Esophagus muscularis mucosa (tissue), 4 donors: ENCODE results near the gene MAP3K10. TPM values are rescaled to one million over a fixed set of nuclear protein-coding genes. Genes with fewer than 3 reads are reported as not detected.

Source experiments
- DNase-seq: peaks from one replicate; pipeline ENCODE4 v3.0.0-alpha.2; 2017; ENCODE audit errors: extremely low spot score
- H3K27ac ChIP-seq, 4 donors: fragments of 200-600 bp; sonication (generic); replicated peaks in 1 of 4; 1 replicate in 3 of 4; 2 replicates in 1 of 4; pipeline ENCODE4 v1.5.1; 2016 to 2019; ENCODE audit warnings: mild to moderate bottlenecking in 1 of 4
- H3K27me3 ChIP-seq, 4 donors: fragments of 200-600 bp; sonication (generic); one replicate each; pipeline versions ENCODE4 v1.5.1 to v1.6.0; 2016 to 2019
- H3K36me3 ChIP-seq, 4 donors: fragments of 200-600 bp; sonication (generic); one replicate each; pipeline ENCODE4 v1.5.1; 2016 to 2019
- H3K4me1 ChIP-seq, 4 donors: fragments of 200-600 bp; sonication (generic); one replicate each; pipeline ENCODE4 v1.5.1; 2016 to 2019
- H3K4me3 ChIP-seq, 4 donors: fragments of 200-600 bp; sonication (generic); 1 replicate in 2 of 4; 2 replicates in 2 of 4; pipeline ENCODE4 v1.5.1; 2016 to 2019; ENCODE audit warnings: mild to moderate bottlenecking in 4 of 4, moderate library complexity in 1 of 4
- H3K9me3 ChIP-seq, 4 donors: fragments of 200-600 bp; sonication (generic); 1 replicate in 3 of 4; 2 replicates in 1 of 4; pipeline ENCODE4 v1.5.1; 2016 to 2019
- EP300 ChIP-seq: sonication (generic); formaldehyde crosslinking; IDR thresholded peaks from one replicate; pipeline ENCODE4 v1.6.1; 2017; ENCODE audit warnings: antibody characterized with exemption
- POLR2A ChIP-seq: fragments of 450-650 bp; IDR thresholded peaks from one replicate; pipeline ENCODE4 v1.6.1; 2017; ENCODE audit warnings: antibody characterized with exemption, moderate library complexity, mild to moderate bottlenecking, low read depth
- POLR2AphosphoS5 ChIP-seq, 2 donors: sonication (generic); formaldehyde crosslinking; IDR thresholded peaks; one replicate each; pipeline ENCODE4 v1.6.1; 2017; ENCODE audit warnings: antibody characterized with exemption in 2 of 2
- WGBS: methylation state at CpG from one replicate; pipeline ENCODE4 v1.1.5; 2018; 5-methylcytosine and 5-hydroxymethylcytosine counted together
- intact Hi-C: fragments of 100-400 bp; cut with DNase I; formaldehyde crosslinking; loops from one replicate; pipeline ENCODE4 v1.15.1; 2023
- total RNA-seq, 4 donors: library from RNA; depleted of rRNA; stranded (reverse); fragments of >200 nt; gene quantifications; one replicate each; pipeline versions ENCODE4 v1.1.0 to v1.2.1, GENCODE V29; 2016
- TF ChIP-seq, protein P1 (sequence below), 3 experiments: fragments of 200-600 bp in 2 of 3; fragments of 450-650 bp in 1 of 3; sonication (generic) in 2 of 3; IDR thresholded peaks; one replicate each; pipeline ENCODE4 v1.5.1; 2017 to 2019; ENCODE audit warnings: antibody characterized with exemption in 3 of 3, mild to moderate bottlenecking in 2 of 3, moderate library complexity in 1 of 3

Gene MAP3K10
- total RNA-seq, 4 donors from 2014 or later: 10.1 to 25.9 (median 20.8) TPM

DNA sequence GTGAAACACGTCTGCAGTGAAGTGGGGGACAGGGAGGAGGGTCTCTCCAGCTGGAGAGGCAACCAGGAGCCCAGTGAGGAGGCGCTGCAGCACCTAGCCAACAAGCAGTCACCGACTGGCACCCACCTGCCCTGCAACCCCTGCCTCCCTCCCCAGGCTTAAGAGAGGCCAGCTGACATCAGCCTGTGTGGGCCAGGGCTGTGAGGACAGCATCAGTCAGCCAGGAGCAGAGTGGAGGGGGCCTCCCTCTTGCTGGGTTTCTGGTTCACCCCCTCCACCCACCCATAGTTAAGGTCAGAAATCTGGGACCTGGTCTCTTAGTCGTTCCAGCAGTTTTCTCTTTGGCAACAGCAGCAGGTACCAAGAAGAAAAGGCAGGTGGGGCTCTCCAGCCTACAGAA lies 60.8 kb downstream of the MAP3K10 start:
- Histone ChIP-seq H3K27ac (no peak overlapping the region), H3K36me3 (peaks cover 32 to 84% (median 62%) of the 10 kb centered on the region in 4 donors), H3K9me3 (no peaks in the 10 kb centered on the region), H3K4me3 (no peak overlapping the region), H3K27me3 (no peaks in the 10 kb centered on the region), H3K4me1 (peaks cover 3 to 27% (median 15%) of the 10 kb centered on the region in 4 donors)
- TF ChIP-seq POLR2A (no peak), POLR2AphosphoS5 (IDR thresholded peaks at IDR 0.05) (no peak), EP300 (no peak)
- TF ChIP-seq, protein P1, sequence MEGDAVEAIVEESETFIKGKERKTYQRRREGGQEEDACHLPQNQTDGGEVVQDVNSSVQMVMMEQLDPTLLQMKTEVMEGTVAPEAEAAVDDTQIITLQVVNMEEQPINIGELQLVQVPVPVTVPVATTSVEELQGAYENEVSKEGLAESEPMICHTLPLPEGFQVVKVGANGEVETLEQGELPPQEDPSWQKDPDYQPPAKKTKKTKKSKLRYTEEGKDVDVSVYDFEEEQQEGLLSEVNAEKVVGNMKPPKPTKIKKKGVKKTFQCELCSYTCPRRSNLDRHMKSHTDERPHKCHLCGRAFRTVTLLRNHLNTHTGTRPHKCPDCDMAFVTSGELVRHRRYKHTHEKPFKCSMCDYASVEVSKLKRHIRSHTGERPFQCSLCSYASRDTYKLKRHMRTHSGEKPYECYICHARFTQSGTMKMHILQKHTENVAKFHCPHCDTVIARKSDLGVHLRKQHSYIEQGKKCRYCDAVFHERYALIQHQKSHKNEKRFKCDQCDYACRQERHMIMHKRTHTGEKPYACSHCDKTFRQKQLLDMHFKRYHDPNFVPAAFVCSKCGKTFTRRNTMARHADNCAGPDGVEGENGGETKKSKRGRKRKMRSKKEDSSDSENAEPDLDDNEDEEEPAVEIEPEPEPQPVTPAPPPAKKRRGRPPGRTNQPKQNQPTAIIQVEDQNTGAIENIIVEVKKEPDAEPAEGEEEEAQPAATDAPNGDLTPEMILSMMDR (IDR thresholded peaks at IDR 0.05): no peak
- no peak for DNase-seq
- intact Hi-C loops: no loop called here
- WGBS: 63% methylated on average over 4 of the region's 4 CpGs

DNA sequence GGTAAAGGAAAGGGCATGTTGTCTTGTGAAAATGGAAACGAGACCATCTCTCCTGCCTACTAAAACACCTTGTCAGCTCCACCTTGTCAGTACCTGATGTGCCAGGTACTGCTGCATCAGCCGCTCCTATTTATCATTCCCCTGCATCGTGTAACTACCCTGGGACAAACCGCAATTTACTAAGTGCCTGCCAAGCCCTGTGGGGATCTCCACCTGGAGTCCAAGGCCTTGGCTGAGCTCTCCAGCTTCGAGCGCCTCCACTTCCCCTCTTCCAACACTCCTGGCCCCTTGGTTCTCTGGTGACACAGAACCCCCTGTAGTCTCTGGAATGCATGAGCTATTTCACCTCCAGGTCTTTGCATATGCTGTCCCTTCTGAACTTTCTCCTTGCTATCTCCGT lies 61.2 kb downstream of the MAP3K10 start:
- peaks cover 3 to 28% (median 14%) of the 10 kb centered on the region in 4 donors for H3K4me1 ChIP-seq
- H3K4me3 ChIP-seq: no peak overlapping the region
- H3K9me3 ChIP-seq: no peaks in the 10 kb centered on the region
- intact Hi-C loops: no loop called here
- H3K27me3 ChIP-seq: no peaks in the 10 kb centered on the region
- DNase-seq: no peak
- TF ChIP-seq POLR2A: no peak
- no peak for TF ChIP-seq POLR2AphosphoS5 (IDR thresholded peaks at IDR 0.05)
- TF ChIP-seq, protein P1 (IDR thresholded peaks at IDR 0.05): no peak
- TF ChIP-seq EP300: no peak
- H3K36me3 ChIP-seq: peaks cover 28 to 86% (median 62%) of the 10 kb centered on the region in 4 donors
- H3K27ac ChIP-seq: no peak overlapping the region
- WGBS: 79% methylated on average over 7 of the region's 7 CpGs

DNA sequence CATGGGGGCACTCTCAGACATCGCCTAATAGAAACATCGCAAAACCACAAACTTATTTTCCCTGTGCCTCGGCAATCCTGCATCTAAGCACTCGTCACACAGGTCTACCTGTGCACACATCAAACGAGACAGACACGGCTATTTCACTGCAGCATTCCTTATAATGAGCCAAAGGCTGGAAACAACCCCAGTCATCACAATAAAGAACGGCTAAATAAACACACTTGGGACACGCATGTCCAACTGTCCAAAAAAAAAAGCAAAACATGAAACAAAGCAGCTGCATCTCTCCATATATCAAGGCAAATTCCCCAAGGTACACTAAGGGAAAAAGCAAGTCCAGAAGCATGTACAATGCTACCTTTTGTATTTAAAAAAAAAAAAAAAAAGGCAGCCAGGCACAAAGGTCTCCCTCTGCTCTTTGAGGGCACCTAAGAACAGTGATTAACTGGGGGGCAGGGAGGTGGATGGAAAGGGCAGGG lies 62.4 kb downstream of the MAP3K10 start:
- intact Hi-C loops: no loop called here
- Histone ChIP-seq H3K27me3 (no peaks in the 10 kb centered on the region), H3K4me1 (peaks cover 0 to 26% (median 12%) of the 10 kb centered on the region in 4 donors), H3K4me3 (no peak overlapping the region), H3K36me3 (peaks cover 25 to 77% (median 57%) of the 10 kb centered on the region in 4 donors), H3K27ac (no peak overlapping the region), H3K9me3 (no peaks in the 10 kb centered on the region)
- 70% methylated on average over 8 of the region's 8 CpGs for WGBS
- DNase-seq: no peak
- TF ChIP-seq POLR2A (no peak), EP300 (no peak), POLR2AphosphoS5 (IDR thresholded peaks at IDR 0.05) (no peak)
- TF ChIP-seq, protein P1 (IDR thresholded peaks at IDR 0.05): no peak

DNA sequence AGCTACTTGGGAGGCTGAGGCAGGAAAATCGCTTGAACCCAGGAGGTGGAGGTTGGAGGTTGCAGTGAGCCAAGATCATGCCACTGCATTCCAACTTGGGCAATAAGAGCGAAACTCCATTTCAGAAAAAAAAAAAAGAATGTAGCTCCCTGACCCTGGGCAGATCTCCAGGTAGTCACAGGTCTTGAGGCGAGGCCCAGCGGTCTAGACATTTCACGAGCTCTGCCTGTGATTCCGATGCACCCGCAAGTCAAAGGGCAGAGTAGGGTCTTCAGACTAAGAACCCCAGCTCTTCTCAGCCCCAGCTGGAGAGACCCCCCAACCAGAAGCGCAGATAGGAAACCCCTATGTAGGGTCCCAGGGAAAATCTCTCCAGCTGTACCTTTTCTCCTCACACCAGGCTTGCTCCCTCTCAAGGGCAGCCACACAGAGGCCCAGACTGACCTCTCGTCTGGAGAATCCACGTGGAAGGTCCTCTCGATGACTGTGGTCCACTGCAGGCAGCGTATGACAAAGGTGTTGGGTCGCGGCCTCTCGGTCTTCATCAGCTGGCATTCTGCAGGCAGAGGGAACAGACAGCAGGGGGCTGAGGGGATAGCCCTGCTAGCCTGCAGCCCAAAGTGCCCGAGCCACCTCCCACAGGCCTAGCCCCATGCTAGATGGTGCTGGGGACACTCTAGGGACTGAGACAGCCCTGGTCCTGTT lies 63.6 kb downstream of the MAP3K10 start:
- Histone ChIP-seq H3K9me3 (no peaks in the 10 kb centered on the region), H3K4me1 (peaks cover 0 to 20% (median 12%) of the 10 kb centered on the region in 4 donors), H3K27ac (no peak overlapping the region), H3K27me3 (no peaks in the 10 kb centered on the region), H3K4me3 (no peak overlapping the region), H3K36me3 (peaks cover 25 to 68% (median 50%) of the 10 kb centered on the region in 4 donors)
- 95% methylated on average over 12 of the region's 16 CpGs for WGBS
- DNase-seq: no peak
- intact Hi-C loops: no loop called here
- TF ChIP-seq POLR2AphosphoS5 (IDR thresholded peaks at IDR 0.05) (no peak), EP300 (no peak), POLR2A (no peak)
- TF ChIP-seq, protein P1 (IDR thresholded peaks at IDR 0.05): no peak
